OCI-LY3 (cell line): ENCODE results near the gene IRF2.

Source experiments
- CTCF ChIP-seq: fragments of 200-600, 300-600 bp; sonication (generic); IDR thresholded peaks from 2 replicates; pipeline ENCODE4 v1.5.1; 2014; ENCODE audit warnings: antibody characterized with exemption, low read length, low read depth
- EZH2phosphoT487 ChIP-seq: fragments of 200-600 bp; shearing (Covaris generic); IDR thresholded peaks from 2 replicates; pipeline ENCODE4 v1.6.1; 2018; ENCODE audit warnings: antibody characterized with exemption, mixed run types, low read depth

GRCh38 chr4:184504385-184504784, 30.0 kb upstream of the IRF2 start:
- TF ChIP-seq CTCF: no peak
- TF ChIP-seq EZH2phosphoT487: no peak
